GOT3 (cell line): ENCODE results near the gene SP9.

ENCODE experiments used
- DNase-seq: peaks from one replicate; lab custom pipeline; 2025; ENCODE audit warnings: mixed read lengths; lab: John Stamatoyannopoulos, UW

The SP9 gene

DNA sequence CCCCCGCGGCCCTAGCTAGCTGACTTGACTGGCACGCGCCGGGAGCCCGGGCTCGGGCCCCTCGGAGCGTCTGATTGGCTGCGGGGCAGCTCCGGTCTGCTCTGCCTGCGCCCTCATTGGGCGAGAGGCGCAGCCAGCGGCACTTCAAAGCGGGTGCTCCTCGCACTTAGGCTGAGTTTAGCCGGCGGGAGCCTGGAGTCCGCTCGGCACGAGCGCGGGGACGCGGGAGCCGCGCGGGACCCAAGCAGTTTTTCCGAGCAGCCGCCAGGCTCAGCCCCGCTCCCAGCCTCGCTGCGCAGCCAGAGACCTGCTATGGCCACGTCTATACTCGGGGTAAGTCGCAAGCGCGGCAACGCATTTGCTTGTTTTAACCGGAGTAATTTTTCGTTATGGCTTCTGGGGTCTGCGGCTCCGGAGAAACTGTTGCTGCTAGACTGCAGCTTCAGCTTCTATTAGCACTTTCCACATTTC is at the start of gene SP9:
Gene SP9 (plus strand): TSS at position 174 of the 471 bp plus-strand sequence. CDS start 139 bp downstream, at position 313.
- DNase-seq = no peak

DNA sequence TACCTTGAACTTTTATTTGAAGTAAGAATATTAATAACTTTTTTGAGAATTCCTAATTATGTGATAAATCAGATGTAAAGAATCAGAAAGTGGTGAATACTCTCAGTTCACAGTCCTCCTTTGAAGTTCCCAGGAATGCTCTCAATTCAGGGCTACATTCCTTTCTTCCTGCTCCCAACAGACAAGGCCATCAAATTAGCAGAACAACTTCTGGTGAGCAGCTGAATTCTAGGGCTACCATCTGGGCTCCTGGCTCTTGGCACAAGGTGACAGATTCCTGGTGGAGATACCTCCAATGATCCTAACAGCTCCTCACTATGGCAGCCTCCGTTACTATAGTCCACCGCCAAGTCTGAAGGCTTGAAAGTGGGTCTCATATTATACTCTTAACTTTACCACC is 48.6 kb upstream of the SP9 start:
- DNase-seq = no peak

DNA sequence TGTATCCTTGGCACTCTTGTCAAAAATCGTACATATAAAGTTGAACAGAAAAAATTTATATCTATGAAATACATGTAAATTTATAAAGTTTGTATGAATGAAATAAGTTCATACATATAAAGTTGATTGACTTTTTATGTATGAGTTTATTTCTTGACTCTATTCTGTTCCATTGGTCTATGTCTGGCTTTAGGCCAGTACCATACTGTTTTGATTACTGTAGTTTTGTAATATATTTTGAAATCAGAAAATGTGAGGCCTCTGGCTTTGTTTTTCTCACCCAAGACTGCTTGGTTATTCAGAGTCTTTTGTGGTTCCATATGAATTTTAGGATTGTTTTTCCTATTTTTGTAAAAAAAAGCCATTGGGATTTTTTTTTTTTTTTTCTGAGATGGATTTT is 41.8 kb upstream of the SP9 start:
- no peak for DNase-seq

DNA sequence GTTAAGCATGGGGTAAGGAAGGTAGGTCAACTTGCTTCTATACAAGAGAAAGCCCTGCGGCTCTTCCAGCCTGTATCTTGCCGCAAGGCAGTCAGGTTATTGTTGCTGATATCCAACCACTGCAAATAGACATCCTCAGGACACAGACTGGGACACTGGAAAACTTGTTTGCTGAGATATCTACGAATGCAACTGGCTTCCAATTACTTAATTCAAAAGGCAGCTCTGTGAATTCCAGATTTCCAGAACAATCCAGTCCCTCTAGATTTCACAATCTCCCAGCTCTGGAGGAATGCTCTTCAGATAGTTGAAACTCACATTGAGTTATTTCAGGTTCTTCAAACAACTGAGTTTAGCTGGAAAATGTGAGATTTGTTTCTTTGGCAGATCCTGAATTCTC is 34.6 kb upstream of the SP9 start:
- no peak for DNase-seq

DNA sequence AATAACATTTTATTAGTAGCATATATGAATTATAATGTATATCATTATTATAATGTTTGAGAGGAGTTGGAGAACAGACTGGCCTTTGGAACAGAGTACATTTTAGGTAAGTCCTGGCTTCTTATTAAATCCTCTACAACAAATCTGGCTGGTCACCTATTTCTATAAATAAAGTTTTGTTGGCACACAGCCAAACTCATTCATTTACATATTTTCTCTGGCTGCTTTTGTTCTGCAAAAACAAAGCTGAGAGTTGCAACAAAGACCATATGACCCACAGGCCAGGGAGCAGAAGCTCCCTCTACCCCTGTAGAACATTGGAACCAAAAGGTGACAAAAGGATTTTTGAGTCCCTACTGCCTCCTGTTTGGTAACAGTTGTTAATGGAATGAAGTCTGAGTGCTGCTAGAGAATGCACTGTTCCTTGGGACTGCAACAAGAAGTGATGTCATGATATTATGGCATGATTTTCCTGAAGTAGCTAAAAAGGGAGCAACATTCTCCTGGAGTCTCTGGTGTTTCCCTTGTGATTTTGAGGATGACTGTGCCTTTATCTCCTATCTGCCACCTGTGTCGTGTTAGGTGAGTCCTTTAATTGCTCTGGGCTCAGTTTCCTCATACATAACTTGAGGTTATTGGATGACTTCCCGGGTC is 22.0 kb upstream of the SP9 start:
- DNase-seq = no peak

DNA sequence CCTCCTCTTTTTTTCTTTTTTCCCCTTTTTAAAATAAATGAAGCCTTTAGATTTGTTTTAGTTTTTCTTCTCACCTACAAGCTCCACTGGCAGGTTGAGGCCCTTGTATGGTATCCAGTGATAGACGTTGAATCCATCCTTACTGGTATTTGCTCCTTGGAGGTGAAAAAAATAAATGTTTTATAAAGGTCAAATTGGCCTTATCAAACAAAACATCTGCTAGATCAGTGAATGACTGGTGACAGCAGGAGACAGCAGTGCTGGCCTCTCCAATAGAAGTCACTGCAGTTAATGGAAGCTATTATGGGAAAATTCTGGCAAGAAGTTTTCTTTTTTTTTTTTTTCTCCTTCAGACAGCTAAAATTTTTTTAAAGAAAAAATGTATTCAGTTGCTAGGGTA is 12.6 kb upstream of the SP9 start:
- no peak for DNase-seq

DNA sequence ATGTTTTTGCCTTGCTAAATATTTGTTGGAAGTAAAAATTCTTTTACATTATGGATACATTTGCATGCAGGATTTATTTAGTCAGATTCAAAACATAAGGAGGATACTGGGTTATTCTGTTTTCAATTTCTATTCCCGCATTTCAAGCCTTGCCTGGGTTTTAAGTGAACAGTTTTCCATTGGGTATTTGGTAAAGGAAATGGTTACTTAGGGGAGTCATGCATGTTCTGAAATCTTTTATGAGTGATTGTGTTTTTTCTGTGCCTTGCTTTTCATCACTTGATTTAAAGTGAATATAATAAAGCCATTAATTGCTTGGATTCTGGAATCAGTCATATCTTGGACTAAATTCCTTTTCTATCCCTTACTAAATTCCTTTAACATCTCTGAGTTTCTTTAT is 12.0 kb upstream of the SP9 start:
- no peak for DNase-seq

DNA sequence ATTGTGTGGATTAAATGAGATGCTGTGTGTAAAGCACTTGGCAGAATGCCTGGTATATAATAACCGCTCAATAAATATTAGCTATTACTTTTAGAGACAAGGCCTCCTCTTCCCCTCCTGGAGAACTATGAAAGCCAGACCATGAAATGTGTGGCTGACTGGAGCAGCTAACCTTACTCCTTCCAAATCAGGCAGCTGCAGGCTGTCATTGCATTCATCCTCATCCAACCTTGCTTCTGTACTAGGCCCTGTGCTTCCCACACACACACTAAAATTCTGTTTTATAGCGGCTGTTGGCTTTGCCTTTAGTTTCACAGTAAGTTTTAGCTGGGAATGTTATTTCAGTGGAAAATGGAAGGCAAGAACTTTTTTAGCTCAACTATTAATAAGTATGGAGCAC is 10.2 kb upstream of the SP9 start:
- DNase-seq = no peak

DNA sequence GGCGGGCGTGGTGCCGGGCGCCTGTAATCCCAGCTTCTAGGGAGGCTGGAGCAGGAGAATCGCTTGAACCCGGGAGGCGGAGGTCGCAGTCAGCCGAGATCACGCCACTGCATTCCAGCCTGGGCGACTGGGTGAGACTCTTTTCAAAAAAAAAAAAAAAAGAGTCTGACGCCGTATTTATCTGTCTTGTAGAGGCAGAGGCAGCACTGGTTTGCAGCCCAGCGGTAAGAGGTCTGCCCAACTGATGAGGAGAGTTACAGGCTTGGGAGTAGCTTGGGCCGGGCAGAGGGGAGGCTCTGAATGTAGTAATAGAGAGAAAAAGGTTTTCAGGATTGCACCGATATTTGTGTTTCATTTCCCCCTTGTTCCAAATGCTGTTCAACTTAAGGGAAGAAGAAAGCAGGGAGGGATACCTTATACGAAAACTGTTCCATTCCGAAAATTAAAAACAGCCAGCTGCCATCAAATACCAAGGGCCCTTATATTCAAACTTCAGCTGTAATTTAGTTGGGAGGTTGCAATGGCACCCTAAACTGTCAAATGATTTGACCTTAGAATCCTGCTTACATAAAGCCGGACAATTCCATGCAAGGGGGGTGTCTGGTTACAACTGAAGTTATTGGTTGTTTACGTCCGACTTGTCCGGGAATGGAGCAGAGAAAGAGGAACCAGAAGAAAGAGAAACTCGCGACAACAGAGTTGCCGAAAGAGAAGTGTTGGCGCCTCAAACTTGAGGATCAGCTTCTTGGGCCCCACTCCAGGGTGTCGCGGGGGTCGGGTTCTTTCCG is 9.2 kb upstream of the SP9 start:
- no peak for DNase-seq

DNA sequence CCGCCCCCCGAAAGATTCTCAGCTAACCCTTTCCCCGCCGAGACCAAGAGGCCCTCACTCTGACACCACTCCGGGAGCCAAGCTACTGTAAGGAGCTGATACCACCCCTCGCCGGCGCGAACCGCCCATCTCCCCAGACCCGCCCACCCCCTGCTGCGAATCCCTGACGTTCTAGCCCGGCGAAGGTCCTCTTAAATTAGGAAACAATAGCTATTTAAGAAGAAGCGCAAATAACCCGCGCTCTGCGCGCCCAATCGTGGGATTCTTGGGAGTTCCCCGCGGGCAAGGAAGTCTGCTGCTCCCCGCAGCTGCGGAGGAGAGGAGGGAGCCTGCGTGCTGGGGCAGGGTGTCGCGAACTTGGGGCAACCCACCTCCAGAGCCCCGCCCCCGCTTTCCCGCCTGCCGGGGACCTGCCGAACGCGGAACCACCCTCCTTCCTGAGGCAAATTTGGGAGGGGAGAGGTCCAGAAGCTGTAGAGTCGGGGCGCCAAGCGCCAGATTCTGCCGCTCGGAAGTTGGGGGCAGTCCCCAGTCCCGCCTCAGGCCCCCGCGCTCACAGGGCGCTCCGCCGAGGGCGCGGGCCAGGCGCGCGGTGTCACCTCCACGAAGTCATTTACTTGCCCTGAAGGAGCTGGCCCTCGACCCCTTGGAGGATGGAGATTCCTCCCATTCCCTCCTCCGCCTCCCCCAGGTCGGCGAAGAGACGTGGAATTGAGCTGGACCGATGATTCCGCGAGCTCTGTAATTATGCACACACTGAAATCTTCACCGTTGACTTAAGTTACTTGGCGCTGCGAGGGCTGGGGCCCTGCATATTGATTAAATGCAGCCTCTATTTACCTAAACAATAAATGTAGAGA is 8.4 kb upstream of the SP9 start:
- DNase-seq = no peak

DNA sequence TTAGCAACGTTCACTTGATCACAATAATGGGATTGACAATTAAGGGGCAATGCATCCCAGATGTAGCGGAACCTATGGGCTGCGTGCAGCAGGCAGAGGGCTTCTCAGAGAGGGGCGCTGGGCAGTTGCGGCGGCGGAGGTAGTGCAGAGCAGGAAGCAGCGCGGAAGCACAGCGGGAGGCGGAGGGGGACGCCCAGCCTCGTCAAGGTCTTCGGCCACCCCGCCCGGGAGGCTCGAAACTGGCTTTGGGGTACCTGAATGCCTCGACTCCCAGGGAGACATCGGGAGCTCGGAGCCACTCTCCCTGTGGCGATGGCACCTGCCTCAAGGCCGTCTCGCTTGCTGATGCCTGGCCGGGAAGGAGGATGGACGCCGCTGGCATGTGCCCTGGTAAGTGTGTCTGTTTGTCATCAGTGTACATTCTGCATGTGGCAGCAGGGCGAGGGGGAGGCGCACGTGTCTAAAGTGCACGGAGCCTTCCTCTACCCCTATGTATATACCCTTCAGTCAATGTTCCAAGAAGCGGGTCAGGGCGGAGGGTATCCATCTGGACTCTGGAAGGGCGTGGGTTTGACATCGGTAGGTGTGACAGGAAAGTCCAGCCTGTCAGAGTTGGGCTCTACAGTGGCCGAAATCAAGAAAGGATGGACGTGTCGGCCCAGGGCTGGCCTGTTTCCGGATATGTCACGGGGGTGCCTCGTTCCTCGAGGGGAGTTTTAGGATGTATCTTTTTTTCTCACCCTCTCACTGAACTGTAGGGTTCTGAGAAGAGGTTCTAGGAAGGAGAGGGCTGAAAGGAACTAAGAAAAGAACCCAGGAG is 7.5 kb upstream of the SP9 start:
- DNase-seq = no peak

DNA sequence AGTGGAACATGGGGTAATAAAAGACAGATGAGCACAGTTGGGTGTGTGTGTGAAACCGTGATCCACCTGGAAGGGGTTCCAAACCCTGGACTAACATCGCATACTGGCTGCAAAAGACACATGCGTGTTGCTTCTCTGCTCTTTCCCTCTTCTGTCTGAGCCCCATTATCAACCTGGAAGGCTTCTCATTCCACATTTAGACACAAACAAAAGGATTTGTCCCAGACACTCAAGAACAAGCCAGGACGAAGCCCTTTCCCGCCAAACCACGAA is 7.0 kb upstream of the SP9 start:
- no peak for DNase-seq

DNA sequence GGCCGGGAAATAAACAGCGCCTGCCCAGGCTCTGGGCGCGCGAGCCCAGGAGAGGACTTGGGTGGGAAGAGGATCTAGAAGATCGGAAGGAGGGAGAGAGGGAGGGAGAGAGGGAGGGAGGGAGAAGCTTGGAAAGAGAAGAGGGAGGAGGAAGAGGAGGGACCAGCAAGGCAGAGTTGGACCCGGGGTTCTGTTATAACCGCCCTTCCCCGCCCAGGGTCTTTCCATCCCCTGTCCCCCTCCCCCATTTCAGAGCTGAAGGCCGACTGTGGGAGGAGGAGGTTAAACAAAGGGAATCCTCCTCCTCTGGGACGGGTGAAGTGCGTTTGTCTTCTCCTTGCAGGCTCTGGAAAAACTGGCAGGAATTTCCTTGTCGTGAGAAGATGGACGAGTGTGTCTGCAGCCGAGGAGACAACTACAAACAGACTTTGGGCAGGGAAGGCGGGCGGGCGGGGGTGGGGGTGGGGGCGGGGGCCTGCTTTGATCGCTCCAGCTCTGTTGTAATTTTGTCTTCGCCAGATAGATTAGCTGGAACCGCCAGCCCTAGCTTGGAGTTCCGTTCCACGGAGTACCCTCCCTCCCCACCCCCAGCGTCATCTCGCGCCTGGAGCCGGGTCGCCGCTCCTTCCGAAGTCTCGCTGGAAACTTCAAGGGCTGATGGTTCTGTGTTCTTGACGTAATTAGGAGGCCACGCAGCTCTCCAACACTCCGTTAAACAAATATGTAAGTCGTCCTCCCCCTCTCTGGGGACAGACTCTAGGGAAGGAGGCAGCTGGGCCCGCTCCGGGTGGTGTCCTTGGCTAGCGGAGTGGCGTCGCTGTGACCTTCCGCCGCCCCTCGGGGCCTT is 6.4 kb upstream of the SP9 start:
- no peak for DNase-seq

DNA sequence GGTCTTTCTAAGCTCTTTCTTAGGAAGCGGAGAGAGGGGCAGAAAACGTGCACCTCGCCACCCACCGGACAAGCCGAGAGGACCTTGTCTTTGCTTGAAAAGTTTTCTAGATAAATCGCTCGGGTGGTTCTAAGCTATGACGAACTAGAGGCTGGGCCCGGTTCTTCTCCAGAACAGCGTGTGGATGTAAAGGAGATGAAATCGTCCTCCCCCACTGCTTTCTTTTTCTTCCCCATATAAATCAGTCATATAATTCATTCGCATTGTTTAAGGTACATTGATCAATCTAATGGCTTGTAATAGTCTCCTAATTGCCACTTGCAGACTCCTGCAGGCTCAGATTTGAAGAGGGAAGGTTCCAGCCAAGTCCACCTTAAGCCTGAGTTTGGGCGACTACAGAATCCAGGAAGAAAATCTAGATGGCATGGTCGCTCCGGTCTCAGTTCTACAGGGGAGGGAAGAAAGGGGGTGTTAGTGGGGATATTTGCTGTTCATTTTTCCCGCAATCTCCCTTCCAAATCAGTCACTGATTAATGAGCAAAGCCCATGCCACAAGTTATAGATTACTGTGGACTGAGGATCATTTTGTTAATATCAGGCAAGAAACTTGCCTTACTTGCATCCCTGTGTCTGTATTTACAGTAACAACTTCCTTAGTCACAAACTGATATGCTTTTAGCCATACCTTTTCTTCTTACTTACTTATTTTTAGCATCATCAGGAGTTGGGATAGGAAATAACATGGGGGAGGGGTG is 5.6 kb upstream of the SP9 start:
- no peak for DNase-seq

DNA sequence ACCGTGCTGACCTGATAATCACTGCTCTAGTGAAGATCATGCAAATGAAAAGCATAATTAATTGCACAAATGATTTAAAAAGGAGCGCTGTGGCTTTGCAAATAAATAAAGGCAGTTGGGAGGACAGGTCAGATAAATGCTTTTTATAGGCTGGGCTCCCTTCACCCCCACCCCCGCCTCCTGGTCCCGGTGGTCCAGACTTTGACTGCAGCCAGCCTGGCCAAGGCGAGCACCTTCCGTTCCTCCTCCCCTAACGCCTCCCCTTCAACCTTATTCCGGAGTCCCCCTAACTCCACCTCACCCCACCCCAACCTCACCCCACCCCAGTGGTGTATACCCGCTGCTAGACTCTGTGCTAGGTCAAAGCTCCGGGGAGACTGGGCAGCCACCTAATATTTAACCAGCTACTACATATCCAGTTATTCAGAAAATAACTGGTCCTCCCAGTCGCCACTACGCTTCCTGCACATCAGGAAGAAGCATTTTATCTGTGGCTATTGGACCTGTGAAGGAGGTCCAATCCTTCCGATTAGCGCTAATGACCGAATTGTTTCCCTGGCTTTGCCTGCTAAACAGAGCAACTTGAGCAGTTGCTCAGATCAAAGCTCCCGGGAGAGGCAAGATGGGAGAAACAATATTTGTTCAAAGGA is 3.7 kb upstream of the SP9 start:
- no peak for DNase-seq

DNA sequence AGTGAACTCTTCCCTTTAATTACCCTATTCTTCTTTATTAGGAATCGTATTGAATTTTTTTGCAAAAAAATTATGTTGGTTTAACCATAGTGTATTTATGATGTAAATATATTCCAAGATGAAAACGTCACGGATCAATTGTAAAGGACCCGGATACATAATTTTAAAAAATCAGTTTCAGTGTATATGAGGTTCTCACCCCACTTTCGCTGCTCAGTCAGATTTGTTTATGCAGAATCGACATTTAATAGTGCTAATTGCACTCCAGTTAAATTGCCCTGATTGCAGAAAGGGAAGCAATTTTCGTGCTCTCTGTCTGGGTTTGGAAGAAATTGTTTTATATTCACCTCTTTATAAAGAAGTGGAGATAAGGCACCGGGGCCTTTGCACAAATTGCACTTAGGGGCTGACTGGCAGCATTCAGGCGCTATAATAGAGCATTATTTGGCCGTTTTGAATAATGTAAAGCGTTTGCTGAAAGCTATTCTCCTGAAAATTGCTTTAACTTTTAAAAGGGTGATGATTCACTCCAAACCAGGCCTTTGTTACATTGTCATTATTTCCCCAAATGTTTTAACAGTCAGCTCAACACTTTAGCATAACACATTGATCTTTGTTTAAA is 3.0 kb upstream of the SP9 start:
- DNase-seq = no peak

DNA sequence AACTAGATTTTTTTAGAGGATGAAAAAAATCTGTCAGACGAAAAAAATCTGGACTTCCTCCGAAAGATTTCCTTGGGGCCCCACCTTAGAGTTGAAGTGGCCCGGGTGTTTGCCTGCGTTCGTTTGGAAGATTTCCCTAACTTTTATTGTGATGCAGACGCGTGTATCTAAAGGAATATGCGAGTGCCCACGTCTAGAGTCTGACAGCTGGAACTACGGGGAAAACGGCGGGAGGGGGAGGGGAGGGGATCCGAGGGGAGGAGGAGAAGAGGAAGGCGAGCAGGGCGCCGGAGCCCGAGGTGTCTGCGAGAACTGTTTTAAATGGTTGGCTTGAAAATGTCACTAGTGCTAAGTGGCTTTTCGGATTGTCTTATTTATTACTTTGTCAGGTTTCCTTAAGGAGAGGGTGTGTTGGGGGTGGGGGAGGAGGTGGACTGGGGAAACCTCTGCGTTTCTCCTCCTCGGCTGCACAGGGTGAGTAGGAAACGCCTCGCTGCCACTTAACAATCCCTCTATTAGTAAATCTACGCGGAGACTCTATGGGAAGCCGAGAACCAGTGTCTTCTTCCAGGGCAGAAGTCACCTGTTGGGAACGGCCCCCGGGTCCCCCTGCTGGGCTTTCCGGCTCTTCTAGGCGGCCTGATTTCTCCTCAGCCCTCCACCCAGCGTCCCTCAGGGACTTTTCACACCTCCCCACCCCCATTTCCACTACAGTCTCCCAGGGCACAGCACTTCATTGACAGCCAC is 2.4 kb upstream of the SP9 start:
- no peak for DNase-seq

DNA sequence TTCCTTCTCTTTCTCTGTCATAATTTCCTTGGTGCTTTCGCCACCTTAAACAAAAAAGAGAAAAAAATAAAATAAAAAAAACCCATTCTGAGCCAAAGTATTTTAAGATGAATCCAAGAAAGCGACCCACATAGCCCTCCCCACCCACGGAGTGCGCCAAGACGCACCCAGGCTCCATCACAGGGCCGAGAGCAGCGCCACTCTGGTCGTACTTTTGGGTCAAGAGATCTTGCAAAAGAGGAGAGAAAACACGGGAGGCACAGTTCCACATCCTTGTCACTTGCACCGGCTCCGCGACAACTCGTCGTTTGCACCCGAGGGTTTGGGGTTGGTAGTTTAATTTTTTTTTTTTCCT is 1.8 kb upstream of the SP9 start:
- no peak for DNase-seq
